GM21737 (cell line): Measurements from ENCODE around the gene MUC4.
"Not testable (repeated sequence)": the region's sequence is repeated elsewhere in the genome, so short reads cannot be mapped to it uniquely, and the experiment has no call there.

Source experiments
- ATAC-seq: cut with Tn5 transposase; IDR thresholded peaks from one replicate; pipeline ENCODE4 v1.9.1; 2021; ENCODE audit warnings: mild to moderate bottlenecking, moderate library complexity; ENCODE audit not compliant: unreplicated experiment

MUC4 gene

GRCh38 chr3:195720831-195721506, 90.8 kb downstream of the MUC4 start, which contains the start of gene MUC20:
Gene MUC20 (plus strand): TSS chr3:195720978. CDS start chr3:195721008, 30 bp downstream.
- not testable (repeated sequence) for ATAC-seq

DNA sequence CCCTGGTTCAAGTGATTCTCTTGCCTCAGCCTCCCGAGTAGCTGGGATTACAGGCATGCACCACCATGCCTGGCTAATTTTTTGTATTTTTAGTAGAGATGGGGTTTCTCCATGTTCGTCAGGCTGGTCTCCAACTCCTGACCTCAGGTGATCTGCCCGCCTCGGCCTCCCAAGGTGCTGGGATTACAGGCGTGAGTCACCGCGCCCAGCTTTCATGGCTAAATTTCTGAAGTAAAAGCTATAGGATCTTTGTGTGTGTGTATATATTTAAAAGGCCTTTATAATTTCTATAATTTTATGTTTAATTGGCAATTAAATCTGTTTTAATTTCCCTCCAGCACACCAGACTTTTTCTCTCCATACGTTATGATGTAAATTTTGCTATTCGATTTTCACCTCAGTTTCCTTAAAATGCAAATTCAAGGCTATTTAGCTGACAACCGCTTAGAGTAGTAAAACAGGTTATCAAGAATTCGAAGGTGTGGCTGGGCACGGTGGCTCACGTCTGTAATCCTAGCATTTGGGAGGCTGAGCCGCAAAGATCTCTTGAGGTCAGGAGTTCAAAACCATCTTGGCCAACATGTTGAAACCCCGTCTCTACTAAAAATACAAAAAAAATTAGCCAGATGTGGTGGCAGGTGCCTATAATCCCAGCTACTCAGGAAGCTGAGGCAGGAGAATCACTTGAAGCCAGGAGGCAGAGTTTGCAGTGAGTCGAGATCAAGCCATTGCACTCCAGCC, 92.0 kb downstream of the MUC4 start:
- ATAC-seq, result not testable (repeated sequence)

DNA sequence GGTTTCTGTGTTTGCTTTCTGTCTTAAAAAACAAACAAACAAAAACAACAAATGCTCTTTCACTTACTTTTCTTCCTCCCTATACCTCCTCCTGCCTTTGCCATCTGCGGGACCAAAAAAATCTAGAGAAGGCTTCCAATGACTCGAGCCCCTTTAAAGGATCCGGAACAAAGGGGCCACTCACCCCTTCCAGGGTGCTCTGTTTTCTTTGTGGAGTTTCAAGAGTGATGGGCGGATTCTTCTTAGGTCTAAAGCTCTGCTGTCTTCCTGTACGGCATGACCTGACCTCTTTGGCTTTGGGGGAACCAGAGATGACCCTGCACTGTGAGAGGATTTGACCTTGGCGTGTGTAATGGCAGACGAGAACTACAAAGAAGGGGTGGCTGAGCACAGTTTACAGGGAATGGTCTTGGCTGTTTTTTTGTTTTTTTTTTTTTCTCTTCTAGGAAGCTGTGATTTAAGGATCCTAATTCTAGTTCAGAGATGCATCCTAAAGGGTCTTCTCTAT, 93.2 kb downstream of the MUC4 start:
- ATAC-seq, result no peak

DNA sequence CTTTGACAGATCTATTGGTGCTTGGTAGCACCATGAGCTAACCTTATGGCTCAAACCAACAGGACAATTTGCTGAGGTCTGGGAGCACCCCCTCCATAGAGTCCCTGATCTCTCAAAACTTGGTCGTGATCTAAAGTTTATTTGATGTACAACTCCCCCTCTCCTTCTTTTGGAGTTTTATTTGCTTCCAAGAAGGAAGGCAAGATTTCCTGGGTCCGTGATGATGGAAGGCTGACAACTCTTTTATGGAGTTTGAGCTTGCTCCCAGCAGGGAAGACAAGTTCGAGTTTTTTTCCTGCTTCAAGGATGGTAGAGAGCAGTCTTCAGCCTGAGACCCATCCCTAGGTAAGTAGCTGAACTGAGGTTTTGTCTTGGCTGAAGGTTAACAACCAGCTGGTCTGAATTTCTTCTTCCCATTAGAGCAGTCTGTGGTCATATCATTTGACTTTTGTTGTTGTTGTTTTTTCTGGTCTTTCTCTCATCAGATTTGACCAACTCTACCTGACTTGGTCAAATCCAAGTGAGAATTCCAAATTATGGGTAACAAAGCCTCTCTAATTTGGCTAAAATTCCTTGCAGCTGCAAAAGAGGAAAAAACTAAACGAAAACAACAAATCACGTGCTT, 93.8 kb downstream of the MUC4 start:
- no peak for ATAC-seq

GRCh38 chr3:195717416-195717815, 94.3 kb downstream of the MUC4 start:
- ATAC-seq, result no peak

DNA sequence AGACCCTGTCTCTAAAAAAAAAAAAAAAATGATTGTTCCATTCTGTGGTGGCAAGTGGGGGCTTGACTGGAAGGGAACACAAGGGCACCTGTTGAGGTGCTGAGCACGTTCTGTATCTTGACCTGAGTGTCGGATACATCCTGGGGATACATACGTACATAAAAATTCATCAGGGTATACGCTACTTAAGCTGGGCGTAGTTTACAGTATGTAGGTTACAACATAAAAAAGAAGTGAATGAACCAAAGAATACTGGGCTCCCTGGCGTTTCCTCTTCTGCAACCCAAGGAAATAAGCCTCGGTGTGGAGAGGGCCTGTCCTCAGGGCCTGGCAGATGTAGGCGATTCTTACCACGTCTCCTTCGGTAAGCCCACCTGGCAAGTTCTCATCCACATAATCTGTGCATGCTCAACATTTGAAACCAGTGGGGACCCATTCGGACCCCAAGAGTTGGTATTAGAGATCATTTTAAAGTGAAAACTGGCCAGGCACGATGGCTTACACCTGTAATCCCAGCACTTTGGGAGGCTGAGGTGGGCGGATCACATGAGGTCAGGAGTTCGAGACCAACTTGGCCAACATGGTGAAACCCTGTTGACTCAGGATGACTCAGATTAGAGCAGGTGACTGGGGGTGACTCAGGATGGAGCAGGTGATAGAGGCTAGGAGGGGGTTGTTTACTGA, 96.0 kb downstream of the MUC4 start:
- ATAC-seq, result no peak

DNA sequence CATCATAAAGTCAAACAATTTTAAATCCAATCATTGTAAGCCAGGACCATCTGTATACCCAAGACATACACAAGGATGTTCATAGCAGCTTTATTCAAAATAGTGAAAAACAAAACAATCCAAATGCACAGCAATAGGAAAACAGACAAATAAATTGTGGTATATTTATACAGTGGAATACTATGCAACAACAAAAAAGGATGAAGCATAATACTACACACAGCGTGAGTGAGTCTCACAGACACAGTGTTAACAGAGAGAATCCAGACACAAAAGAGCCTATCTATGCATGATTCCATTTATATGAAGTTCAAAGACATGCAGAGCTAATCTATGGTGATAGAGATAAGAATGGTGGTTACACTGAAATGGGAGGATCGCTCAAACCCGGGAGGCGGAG, 96.6 kb downstream of the MUC4 start:
- ATAC-seq, result no peak

- ATAC-seq, result no peak
These were observed 97.2 kb downstream of the MUC4 start for GRCh38 chr3:195714380-195715011.

- not testable (repeated sequence) for ATAC-seq
These were observed 98.6 kb downstream of the MUC4 start for GRCh38 chr3:195713150-195713549.

DNA sequence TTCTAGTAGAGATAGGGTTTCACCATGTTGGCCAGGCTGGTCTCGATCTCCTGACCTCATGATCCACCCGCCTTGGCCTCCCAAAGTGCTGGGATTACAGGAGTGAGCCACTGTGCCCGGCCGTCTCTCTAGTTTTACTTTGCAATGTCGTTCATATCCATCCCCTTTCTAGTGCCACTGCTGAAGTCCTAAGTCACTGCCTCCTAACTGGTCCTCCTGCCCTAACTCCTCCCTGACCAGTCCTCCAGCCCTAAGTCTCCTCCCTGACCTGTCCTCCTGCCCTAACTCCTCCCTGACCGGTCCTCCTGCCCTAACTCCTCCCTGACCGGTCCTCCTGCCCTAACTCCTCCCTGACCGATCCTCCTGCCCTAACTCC, 99.2 kb downstream of the MUC4 start:
- not testable (repeated sequence) for ATAC-seq

GRCh38 chr3:195711813-195712534, 99.8 kb downstream of the MUC4 start:
- no peak for ATAC-seq

- ATAC-seq, result not testable (repeated sequence)
These were observed 100.5 kb downstream of the MUC4 start for GRCh38 chr3:195711091-195711812.

GRCh38 chr3:195710126-195710905, 101.4 kb downstream of the MUC4 start:
- ATAC-seq, result not testable (repeated sequence)

- ATAC-seq, result no peak
These were observed 102.0 kb downstream of the MUC4 start for GRCh38 chr3:195709676-195710085.

GRCh38 chr3:195708626-195709481, 102.9 kb downstream of the MUC4 start:
- no peak for ATAC-seq

DNA sequence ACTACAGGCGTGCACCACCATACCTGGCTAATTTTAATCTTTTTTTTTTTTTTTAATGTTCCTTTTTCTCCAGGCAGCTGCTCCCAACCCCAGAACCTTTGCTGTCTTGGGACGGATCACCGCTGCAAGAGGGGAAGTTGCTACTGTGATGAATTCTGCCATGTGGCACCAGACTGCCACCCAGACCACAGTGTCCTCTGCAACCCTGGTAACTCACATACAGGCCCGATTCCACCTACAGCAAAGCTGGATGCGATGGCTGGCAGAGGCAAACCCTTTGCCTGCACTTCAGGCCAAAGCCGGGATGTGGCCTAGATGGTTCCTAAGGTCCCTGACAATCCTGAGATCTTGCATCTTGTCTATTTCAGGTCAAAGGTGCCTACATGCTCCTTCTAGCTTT, 103.7 kb downstream of the MUC4 start:
- ATAC-seq, result no peak

DNA sequence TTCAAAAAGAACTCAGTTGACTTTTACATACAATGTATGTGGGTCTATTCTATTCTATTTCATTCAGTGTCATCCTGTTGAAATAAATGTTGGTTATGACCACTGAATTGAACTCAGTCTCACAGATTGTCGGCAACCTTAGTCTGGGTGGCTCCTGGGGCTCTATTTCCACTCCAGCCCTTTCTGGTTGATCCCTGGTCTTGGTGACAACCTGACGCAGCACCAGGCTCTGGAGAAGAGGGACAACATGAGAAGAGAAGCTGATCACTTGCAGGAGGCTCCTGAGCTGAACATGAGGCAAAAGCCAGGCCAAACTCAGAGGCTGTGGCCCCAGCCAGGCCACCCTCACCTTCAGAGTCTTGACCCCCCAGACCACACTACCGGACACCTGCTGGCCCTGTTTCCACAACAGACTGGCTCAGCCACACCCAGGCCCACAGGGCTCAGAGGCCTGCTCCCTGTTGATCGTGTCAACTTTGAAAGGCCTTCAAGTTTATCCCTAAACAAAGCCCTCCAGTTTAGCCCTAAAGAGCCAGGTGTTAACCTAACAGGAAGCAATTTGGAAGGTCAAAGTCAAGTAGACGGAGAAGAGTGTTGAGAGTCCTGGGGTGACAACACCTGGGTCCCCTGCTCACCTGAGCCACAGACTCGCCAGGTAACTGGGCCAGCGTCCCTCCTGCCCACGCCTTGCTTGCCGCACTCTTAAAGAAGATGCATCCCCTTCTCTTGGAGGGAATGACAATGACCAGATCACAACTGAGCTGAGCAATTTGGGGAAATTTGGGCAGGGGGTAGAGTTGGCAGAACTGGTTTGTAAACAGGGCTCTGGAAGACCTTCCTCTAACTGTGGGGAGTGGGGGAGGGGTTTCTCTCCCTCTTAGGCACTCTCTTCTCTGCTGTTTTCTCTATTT, 106.4 kb downstream of the MUC4 start:
- no peak for ATAC-seq
